ENCODE results near the gene ENO1.
A peak's percentile ranks its signal among the peaks of the same experiment; 100 is the strongest.

Gene ENO1

DNA sequence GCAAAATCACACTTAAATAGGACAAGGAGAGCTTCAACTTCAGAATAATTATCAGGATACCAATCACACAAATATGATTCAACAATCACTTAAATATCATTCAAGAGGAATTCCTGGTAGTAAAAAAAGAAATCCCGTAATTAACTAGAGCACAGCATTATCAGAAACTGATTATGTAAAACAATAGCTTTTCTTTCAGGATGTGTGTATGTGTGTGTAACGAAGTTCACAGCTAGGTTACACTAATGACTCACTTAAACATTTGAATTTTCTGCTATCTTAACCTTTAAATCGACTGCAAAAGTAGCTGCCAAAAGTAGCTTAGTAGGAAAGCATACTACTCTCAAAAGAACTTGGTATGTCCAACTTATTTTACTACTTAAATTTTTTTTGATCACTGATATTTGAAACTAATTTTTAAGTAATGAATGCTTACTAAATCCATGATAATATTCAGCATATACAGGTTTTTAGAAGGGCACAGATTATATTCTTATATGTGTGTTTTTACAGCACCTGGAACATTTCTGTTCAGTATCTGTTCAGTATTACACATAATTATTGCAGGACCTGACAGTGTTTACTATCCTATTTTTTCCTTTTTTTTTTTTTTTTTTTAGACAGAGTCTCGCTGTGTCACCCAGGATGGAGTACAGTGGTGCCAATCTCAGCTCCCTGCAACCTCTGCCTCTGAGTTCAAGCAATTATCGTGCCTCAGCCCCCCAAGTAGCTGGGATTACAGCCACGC is 65.3 kb downstream of the ENO1 start:
- peak; percentile 46 for DNase-seq (ENCODE audit: low spot score)

DNA sequence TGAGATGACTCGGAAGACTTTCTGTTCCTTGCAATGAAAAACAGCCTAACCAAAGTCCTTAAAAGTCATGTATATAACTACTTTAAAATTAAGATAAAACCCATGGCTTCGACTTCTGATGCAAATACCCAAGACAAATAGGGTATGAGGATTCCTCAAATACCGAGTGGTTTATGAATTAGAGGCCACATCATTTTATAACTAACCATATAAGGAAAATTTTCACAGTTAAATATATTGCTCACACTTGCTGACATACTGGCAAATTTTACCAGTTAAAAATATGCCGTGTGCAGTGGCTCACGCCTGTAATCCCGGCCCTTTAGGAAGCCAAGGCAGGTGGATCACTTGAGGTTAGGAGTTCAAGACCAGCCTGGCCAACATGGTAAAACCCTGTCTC is 66.4 kb downstream of the ENO1 start:
- no peak for DNase-seq (ENCODE audit: low spot score)
